ENCODE data around the gene SYNPR. TPM values are rescaled to one million over a fixed set of nuclear protein-coding genes. Genes with fewer than 3 reads are reported as not detected.

The SYNPR gene
- total RNA-seq, 1 donor from 2014 or later = not detected

GRCh38 chr3:63287610-63288009, 9.5 kb downstream of the SYNPR start:
- Mint-ChIP-seq H3K4me3 (ENCODE audit: unreplicated experiment) (no peak overlapping the region), H3K27me3 (ENCODE audit: unreplicated experiment) (no peaks in the 10 kb centered on the region), H3K36me3 (ENCODE audit: unreplicated experiment) (no peaks in the 10 kb centered on the region), H3K27ac (ENCODE audit: unreplicated experiment) (no peak overlapping the region), H3K9me3 (ENCODE audit: unreplicated experiment) (no peaks in the 10 kb centered on the region), H3K4me1 (ENCODE audit: unreplicated experiment) (no peaks in the 10 kb centered on the region)
- TF ChIP-seq, protein P1, sequence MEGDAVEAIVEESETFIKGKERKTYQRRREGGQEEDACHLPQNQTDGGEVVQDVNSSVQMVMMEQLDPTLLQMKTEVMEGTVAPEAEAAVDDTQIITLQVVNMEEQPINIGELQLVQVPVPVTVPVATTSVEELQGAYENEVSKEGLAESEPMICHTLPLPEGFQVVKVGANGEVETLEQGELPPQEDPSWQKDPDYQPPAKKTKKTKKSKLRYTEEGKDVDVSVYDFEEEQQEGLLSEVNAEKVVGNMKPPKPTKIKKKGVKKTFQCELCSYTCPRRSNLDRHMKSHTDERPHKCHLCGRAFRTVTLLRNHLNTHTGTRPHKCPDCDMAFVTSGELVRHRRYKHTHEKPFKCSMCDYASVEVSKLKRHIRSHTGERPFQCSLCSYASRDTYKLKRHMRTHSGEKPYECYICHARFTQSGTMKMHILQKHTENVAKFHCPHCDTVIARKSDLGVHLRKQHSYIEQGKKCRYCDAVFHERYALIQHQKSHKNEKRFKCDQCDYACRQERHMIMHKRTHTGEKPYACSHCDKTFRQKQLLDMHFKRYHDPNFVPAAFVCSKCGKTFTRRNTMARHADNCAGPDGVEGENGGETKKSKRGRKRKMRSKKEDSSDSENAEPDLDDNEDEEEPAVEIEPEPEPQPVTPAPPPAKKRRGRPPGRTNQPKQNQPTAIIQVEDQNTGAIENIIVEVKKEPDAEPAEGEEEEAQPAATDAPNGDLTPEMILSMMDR (IDR thresholded peaks at IDR 0.05) = no peak
- DNase-seq (ENCODE audit: extremely low spot score, unreplicated experiment) = no peak

DNA sequence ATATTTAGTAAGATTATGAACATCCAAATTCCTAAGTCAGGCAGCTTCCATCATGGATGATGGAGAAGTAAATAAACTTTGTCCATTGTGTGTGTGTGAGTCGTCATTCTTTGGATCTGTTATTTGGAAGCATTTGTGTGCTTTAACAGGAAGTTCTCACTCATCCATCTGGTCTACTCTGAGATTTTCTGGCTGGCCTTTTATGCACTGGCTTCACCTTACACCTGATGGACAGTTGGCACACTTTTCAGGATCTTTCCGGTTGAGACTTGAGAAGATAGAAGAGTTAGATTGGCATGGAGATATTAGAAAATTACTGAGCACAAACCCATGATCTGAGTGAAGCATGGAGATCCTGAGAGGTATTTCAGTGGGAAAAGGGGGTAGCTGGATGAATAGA, 12.6 kb downstream of the SYNPR start:
- DNase-seq (ENCODE audit: extremely low spot score, unreplicated experiment) = no peak
- Mint-ChIP-seq H3K4me3 (ENCODE audit: unreplicated experiment) (no peak overlapping the region), H3K4me1 (ENCODE audit: unreplicated experiment) (no peaks in the 10 kb centered on the region), H3K27ac (ENCODE audit: unreplicated experiment) (no peak overlapping the region), H3K9me3 (ENCODE audit: unreplicated experiment) (no peaks in the 10 kb centered on the region), H3K36me3 (ENCODE audit: unreplicated experiment) (no peaks in the 10 kb centered on the region), H3K27me3 (ENCODE audit: unreplicated experiment) (no peaks in the 10 kb centered on the region)
- TF ChIP-seq, protein P1 (IDR thresholded peaks at IDR 0.05) = no peak

DNA sequence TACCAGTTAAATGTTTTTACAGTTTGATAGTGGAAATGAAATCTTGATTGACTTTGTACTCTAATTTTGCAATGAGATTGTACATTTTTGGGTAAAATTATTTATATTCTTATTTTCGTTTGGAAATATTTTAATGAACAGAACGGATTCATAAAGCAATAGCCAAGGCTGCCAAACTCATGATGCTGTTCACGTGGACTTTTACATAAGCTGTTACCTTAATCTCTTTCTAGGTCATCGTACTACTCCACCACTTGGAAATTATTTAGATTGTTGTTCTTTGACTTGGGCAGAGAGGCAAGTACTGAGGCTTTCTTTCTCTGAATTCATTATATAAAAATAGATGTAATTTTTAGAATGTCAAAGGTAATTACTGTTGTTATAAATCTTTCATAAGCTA, 16.2 kb downstream of the SYNPR start:
- TF ChIP-seq, protein P1 (IDR thresholded peaks at IDR 0.05) = no peak
- DNase-seq (ENCODE audit: extremely low spot score, unreplicated experiment) = no peak
- peaks cover 4% of the 10 kb centered on the region for H3K9me3 Mint-ChIP-seq (ENCODE audit: unreplicated experiment)
- H3K36me3 Mint-ChIP-seq (ENCODE audit: unreplicated experiment) = no peaks in the 10 kb centered on the region
- no peaks in the 10 kb centered on the region for H3K27me3 Mint-ChIP-seq (ENCODE audit: unreplicated experiment)
- no peaks in the 10 kb centered on the region for H3K4me1 Mint-ChIP-seq (ENCODE audit: unreplicated experiment)
- no peak overlapping the region for H3K27ac Mint-ChIP-seq (ENCODE audit: unreplicated experiment)
- no peak overlapping the region for H3K4me3 Mint-ChIP-seq (ENCODE audit: unreplicated experiment)

- Mint-ChIP-seq H3K9me3 (ENCODE audit: unreplicated experiment) (peaks cover 6% of the 10 kb centered on the region), H3K4me1 (ENCODE audit: unreplicated experiment) (no peaks in the 10 kb centered on the region), H3K36me3 (ENCODE audit: unreplicated experiment) (no peaks in the 10 kb centered on the region), H3K27me3 (ENCODE audit: unreplicated experiment) (no peaks in the 10 kb centered on the region), H3K4me3 (ENCODE audit: unreplicated experiment) (no peak overlapping the region), H3K27ac (ENCODE audit: unreplicated experiment) (no peak overlapping the region)
- TF ChIP-seq, protein P1 (IDR thresholded peaks at IDR 0.05) = no peak
- DNase-seq (ENCODE audit: extremely low spot score, unreplicated experiment) = no peak
Observed at GRCh38 chr3:63295356-63295755, 17.2 kb downstream of the SYNPR start.

- Mint-ChIP-seq H3K36me3 (ENCODE audit: unreplicated experiment) (no peaks in the 10 kb centered on the region), H3K27ac (ENCODE audit: unreplicated experiment) (no peak overlapping the region), H3K27me3 (ENCODE audit: unreplicated experiment) (no peaks in the 10 kb centered on the region), H3K4me3 (ENCODE audit: unreplicated experiment) (no peak overlapping the region), H3K4me1 (ENCODE audit: unreplicated experiment) (no peaks in the 10 kb centered on the region), H3K9me3 (ENCODE audit: unreplicated experiment) (peaks cover 6% of the 10 kb centered on the region)
- TF ChIP-seq, protein P1 (IDR thresholded peaks at IDR 0.05) = no peak
- DNase-seq (ENCODE audit: extremely low spot score, unreplicated experiment) = no peak
Observed at GRCh38 chr3:63295806-63296205, 17.7 kb downstream of the SYNPR start.

Measured in osteocyte (in vitro differentiated cells).